NT2/D1 (cell line): Measurements from ENCODE around the gene IL18.

Source experiments
- YY1 ChIP-seq: IDR thresholded peaks from 2 replicates; pipeline ENCODE4 v1.6.1; 2011; ENCODE audit not compliant: insufficient read length, insufficient read depth
- ZNF274 ChIP-seq: IDR thresholded peaks from 2 replicates; pipeline ENCODE4 v1.6.1; 2011; ENCODE audit warnings: mild to moderate bottlenecking, low read depth, low read length

GRCh38 chr11:112100462-112100861, 63.4 kb downstream of the IL18 start:
- TF ChIP-seq ZNF274 (no peak), YY1 (no peak)
